HFFc6 (cell line): Measurements from ENCODE around the gene DHX34. TPM values are rescaled to one million over a fixed set of nuclear protein-coding genes. Genes with fewer than 3 reads are reported as not detected.
"Not testable (repeated sequence)": the region's sequence is repeated elsewhere in the genome, so short reads cannot be mapped to it uniquely, and the experiment has no call there.

Experiments used
- DNase-seq: peaks from one replicate; pipeline ENCODE4 v3.0.0-alpha.2; 2018
- H3K27ac Mint-ChIP-seq: 2 replicates; pipeline ENCODE4 v1.8.0; 2020; ENCODE audit warnings: mild to moderate bottlenecking, mixed read lengths
- H3K27me3 Mint-ChIP-seq: 2 replicates; pipeline ENCODE4 v1.8.0; 2021; ENCODE audit warnings: mild to moderate bottlenecking, moderate library complexity, mixed read lengths; ENCODE audit not compliant: insufficient read depth
- H3K36me3 Mint-ChIP-seq: 2 replicates; pipeline ENCODE4 v1.8.0; 2021; ENCODE audit warnings: low read depth, mixed read lengths
- H3K4me1 Mint-ChIP-seq: 2 replicates; pipeline ENCODE4 v1.8.0; 2020; ENCODE audit warnings: low read depth, mixed read lengths
- H3K4me3 Mint-ChIP-seq: 2 replicates; pipeline ENCODE4 v1.8.0; 2020; ENCODE audit warnings: mild to moderate bottlenecking, moderate library complexity, mixed read lengths
- H3K9me3 Mint-ChIP-seq: 2 replicates; pipeline ENCODE4 v1.8.0; 2020; ENCODE audit warnings: mild to moderate bottlenecking, mixed read lengths
- CTCF ChIP-seq: fragments of 200-600 bp; sonication (generic); IDR thresholded peaks from 2 replicates; pipeline ENCODE4 v1.5.0; 2021; ENCODE audit warnings: antibody characterized with exemption, mild to moderate bottlenecking
- total RNA-seq, 6 experiments: library from RNA; stranded (reverse); fragmentation: NEBNext Ultra II Directional; extraction: Animal tissue kit (Norgen Biotek cat#: 25700); gene quantifications; 2 replicates in 1 of 6; 3 replicates in 5 of 6; pipeline ENCODE4 v1.2.3, GENCODE V29; 2021

DHX34 gene
- total RNA-seq, 6 experiments from 2014 or later, result 11.8 to 14.4 (median 12.6) TPM

DNA sequence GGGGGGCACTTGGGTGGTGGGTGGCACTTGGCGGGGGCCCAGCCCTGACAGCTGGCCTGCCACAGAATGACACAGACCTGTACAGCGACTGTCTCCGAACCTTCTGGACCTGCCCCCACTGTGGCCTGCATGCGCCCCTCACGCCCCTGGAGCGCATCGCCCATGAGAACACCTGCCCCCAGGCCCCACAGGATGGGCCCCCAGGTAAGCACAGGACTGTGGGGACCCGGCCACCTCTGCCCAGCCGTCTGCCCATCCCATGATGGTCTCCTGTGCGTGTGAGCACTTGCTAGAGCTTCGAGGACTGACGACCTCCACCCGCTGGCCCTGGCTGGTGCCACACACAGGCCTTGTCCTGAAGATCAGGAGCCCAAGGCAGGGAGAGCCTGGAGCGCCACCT lies 32.0 kb downstream of the DHX34 start:
- Mint-ChIP-seq H3K4me3 (no peak overlapping the region), H3K27me3 (peaks cover 4% of the 10 kb centered on the region; the same call in 1 of the 2 replicates), H3K27ac (no peak overlapping the region), H3K36me3 (peaks cover 9% of the 10 kb centered on the region), H3K9me3 (no peaks in the 10 kb centered on the region), H3K4me1 (no peaks in the 10 kb centered on the region)
- no peak for DNase-seq
- no peak for TF ChIP-seq CTCF

GRCh38 chr19:47381653-47382279 lies 32.7 kb downstream of the DHX34 start:
- H3K4me3 Mint-ChIP-seq, result no peak overlapping the region
- no peak for DNase-seq
- H3K27ac Mint-ChIP-seq, result no peak overlapping the region
- no peaks in the 10 kb centered on the region for H3K9me3 Mint-ChIP-seq
- H3K4me1 Mint-ChIP-seq, result no peaks in the 10 kb centered on the region
- H3K27me3 Mint-ChIP-seq, result peaks cover 4% of the 10 kb centered on the region; the same call in 1 of the 2 replicates
- no peak for TF ChIP-seq CTCF
- H3K36me3 Mint-ChIP-seq, result peaks cover 9% of the 10 kb centered on the region

DNA sequence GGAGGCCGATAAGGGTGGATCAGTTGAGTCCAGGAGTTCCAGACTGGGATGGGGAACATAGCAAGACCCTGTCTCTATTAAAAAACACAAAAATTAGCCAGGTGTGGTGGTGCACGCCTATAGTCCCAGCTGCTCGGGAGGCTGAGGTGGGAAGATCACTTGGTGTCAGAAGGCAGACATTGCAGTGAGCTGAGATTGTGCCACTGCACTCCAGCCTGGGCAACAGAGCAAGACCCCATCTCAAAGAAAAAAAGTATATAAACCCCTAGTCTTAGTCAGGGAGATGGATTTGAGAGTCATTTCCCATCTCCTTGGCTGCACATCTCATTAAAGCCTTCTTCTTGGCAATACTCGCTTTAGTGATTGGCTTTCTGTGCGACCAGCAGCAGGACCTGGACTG lies 34.8 kb downstream of the DHX34 start:
- H3K9me3 Mint-ChIP-seq, H3K4me3 Mint-ChIP-seq, H3K36me3 Mint-ChIP-seq, H3K27me3 Mint-ChIP-seq, H3K27ac Mint-ChIP-seq, H3K4me1 Mint-ChIP-seq, DNase-seq: not testable (repeated sequence)

DNA sequence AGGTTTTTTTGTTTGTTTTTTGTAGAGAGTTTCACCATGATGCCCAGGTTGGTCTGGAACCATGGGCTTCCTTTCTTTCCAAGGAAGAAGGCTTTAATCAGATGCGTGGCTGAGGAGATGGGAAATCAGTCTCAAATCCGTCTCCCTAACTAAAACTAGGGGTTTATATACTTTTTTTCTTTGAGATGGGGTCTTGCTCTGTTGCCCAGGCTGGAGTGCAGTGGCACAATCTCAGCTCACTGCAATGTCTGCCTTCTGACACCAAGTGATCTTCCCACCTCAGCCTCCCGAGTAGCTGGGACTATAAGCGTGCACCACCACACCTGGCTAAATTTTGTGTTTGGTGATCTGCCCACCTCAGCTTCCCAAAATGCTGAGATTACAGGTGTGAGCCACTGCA lies 35.4 kb downstream of the DHX34 start:
- H3K27me3 Mint-ChIP-seq, H3K27ac Mint-ChIP-seq, H3K36me3 Mint-ChIP-seq, DNase-seq, H3K4me1 Mint-ChIP-seq, H3K4me3 Mint-ChIP-seq, H3K9me3 Mint-ChIP-seq: not testable (repeated sequence)

DNA sequence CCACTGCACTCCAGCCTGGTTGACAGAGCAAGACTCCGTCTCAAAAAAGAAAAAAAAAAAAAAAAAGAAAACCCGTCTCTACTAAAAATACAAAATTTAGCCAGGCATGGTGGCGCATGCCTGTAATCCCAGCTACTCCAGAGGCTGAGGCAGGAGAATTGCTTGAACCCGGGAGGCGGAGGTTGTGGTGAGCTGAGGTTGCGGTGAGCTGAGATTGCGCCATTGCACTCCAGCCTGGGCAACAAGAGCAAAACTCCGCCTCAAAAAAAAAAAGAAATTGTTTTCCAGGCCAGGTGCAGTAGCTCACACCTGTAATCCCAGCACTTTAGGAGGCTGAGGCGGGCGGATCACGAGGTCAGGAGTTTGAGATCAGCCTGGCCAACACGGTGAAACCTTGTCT lies 37.5 kb downstream of the DHX34 start:
- DNase-seq, H3K9me3 Mint-ChIP-seq, H3K36me3 Mint-ChIP-seq, H3K4me1 Mint-ChIP-seq, H3K27me3 Mint-ChIP-seq, H3K27ac Mint-ChIP-seq, H3K4me3 Mint-ChIP-seq: not testable (repeated sequence)

- not testable (repeated sequence) for H3K4me1 Mint-ChIP-seq, DNase-seq, H3K4me3 Mint-ChIP-seq, H3K36me3 Mint-ChIP-seq, H3K27me3 Mint-ChIP-seq, H3K9me3 Mint-ChIP-seq, H3K27ac Mint-ChIP-seq
Measured at GRCh38 chr19:47387623-47388022, 38.5 kb downstream of the DHX34 start.

GRCh38 chr19:47388721-47389120 lies 39.6 kb downstream of the DHX34 start:
- not testable (repeated sequence) for H3K36me3 Mint-ChIP-seq, H3K9me3 Mint-ChIP-seq, H3K4me3 Mint-ChIP-seq, H3K4me1 Mint-ChIP-seq, H3K27ac Mint-ChIP-seq, DNase-seq
- H3K27me3 Mint-ChIP-seq, result peaks cover 11% of the 10 kb centered on the region

- Mint-ChIP-seq H3K4me1 (peaks cover 5% of the 10 kb centered on the region), H3K36me3 (no peaks in the 10 kb centered on the region), H3K9me3 (no peaks in the 10 kb centered on the region), H3K27ac (peak overlapping the region; percentile 36; the same call in 1 of the 2 replicates), H3K27me3 (peaks cover 11% of the 10 kb centered on the region), H3K4me3 (no peak overlapping the region)
- DNase-seq, result no peak
- no peak for TF ChIP-seq CTCF
Measured at GRCh38 chr19:47389150-47389556, 40.0 kb downstream of the DHX34 start.
